Nephron (organoid): ENCODE results near the gene LMBR1.
"Not testable (repeated sequence)": the region's sequence is repeated elsewhere in the genome, so short reads cannot be mapped to it uniquely, and the experiment has no call there.

ENCODE experiments used
- H3K27ac Mint-ChIP-seq, 3 experiments: 2 replicates each; pipeline ENCODE4 v1.8.0; 2020; ENCODE audit warnings: mixed read lengths in 3 of 3, mild to moderate bottlenecking in 2 of 3, moderate library complexity in 1 of 3
- H3K27me3 Mint-ChIP-seq: 2 replicates; pipeline ENCODE4 v1.8.0; 2021; ENCODE audit warnings: low read depth, mild to moderate bottlenecking, moderate library complexity, mixed read lengths
- H3K36me3 Mint-ChIP-seq: 2 replicates; pipeline ENCODE4 v1.8.0; 2020; ENCODE audit warnings: low read depth, mixed read lengths
- H3K4me1 Mint-ChIP-seq: 2 replicates; pipeline ENCODE4 v1.8.0; 2020; ENCODE audit warnings: mixed read lengths
- H3K4me3 Mint-ChIP-seq, 3 experiments: 2 replicates each; pipeline ENCODE4 v1.8.0; 2020; ENCODE audit warnings: mild to moderate bottlenecking in 3 of 3, mixed read lengths in 3 of 3, moderate library complexity in 2 of 3
- H3K9me3 Mint-ChIP-seq: 2 replicates; pipeline ENCODE4 v1.8.0; 2020; ENCODE audit warnings: mixed read lengths
- CTCF ChIP-seq, 3 experiments: fragments of 200-600 bp; sonication (generic); IDR thresholded peaks; one replicate each; pipeline ENCODE4 v1.5.0; 2021; ENCODE audit warnings: antibody characterized with exemption in 3 of 3; ENCODE audit not compliant: unreplicated experiment in 3 of 3

LMBR1 gene

GRCh38 chr7:156892821-156893706 is at the start of gene LMBR1:
Gene LMBR1, minus strand, starts transcription at chr7:156893183. Its CDS starts 190 bp downstream, at chr7:156892993.
- peak; percentile 52 to 62 (median 58) for TF ChIP-seq CTCF (IDR thresholded peaks at IDR 0.05; ENCODE audit: unreplicated experiment in 3 of 3)
- Mint-ChIP-seq H3K9me3 (no peaks in the 10 kb centered on the region), H3K4me1 (peaks cover 32% of the 10 kb centered on the region), H3K36me3 (peaks cover 3% of the 10 kb centered on the region), H3K27ac (peak within 1 kb of the TSS; percentile 48 to 93 (median 90)), H3K4me3 (peak within 1 kb of the TSS; percentile 95 to 99 (median 96)), H3K27me3 (no peaks in the 10 kb centered on the region)

GRCh38 chr7:156942708-156943090 is 49.7 kb upstream of the LMBR1 start:
- H3K4me3 Mint-ChIP-seq: no peak overlapping the region
- peaks cover 25% of the 10 kb centered on the region for H3K27me3 Mint-ChIP-seq
- TF ChIP-seq CTCF (IDR thresholded peaks at IDR 0.05; ENCODE audit: unreplicated experiment in 3 of 3): no peak
- H3K36me3 Mint-ChIP-seq: peaks cover 7% of the 10 kb centered on the region
- H3K27ac Mint-ChIP-seq: no peak overlapping the region
- no peaks in the 10 kb centered on the region for H3K4me1 Mint-ChIP-seq
- peaks cover 9% of the 10 kb centered on the region for H3K9me3 Mint-ChIP-seq

- Mint-ChIP-seq H3K4me1 (no peaks in the 10 kb centered on the region), H3K9me3 (peaks cover 9% of the 10 kb centered on the region), H3K27me3 (peaks cover 25% of the 10 kb centered on the region), H3K36me3 (peaks cover 7% of the 10 kb centered on the region), H3K4me3 (peak overlapping the region in 2 of 3 experiments; percentile 3 to 32), H3K27ac (no peak overlapping the region)
- TF ChIP-seq CTCF (IDR thresholded peaks at IDR 0.05; ENCODE audit: unreplicated experiment in 3 of 3): no peak
Observed at GRCh38 chr7:156941393-156942182, 48.6 kb upstream of the LMBR1 start.

- Mint-ChIP-seq H3K4me1 (no peaks in the 10 kb centered on the region), H3K9me3 (peaks cover 9% of the 10 kb centered on the region), H3K27me3 (peaks cover 25% of the 10 kb centered on the region), H3K36me3 (peaks cover 7% of the 10 kb centered on the region), H3K4me3 (no peak overlapping the region), H3K27ac (no peak overlapping the region)
- no peak for TF ChIP-seq CTCF (IDR thresholded peaks at IDR 0.05; ENCODE audit: unreplicated experiment in 3 of 3)
Observed at GRCh38 chr7:156940421-156941122, 47.6 kb upstream of the LMBR1 start.

- H3K27me3 Mint-ChIP-seq, H3K36me3 Mint-ChIP-seq, H3K4me3 Mint-ChIP-seq, H3K27ac Mint-ChIP-seq, H3K9me3 Mint-ChIP-seq, H3K4me1 Mint-ChIP-seq: not testable (repeated sequence)
Observed at GRCh38 chr7:156936766-156937165, 43.8 kb upstream of the LMBR1 start.

GRCh38 chr7:156935250-156935649 is 42.3 kb upstream of the LMBR1 start:
- peaks cover 6% of the 10 kb centered on the region for H3K27me3 Mint-ChIP-seq
- H3K27ac Mint-ChIP-seq: no peak overlapping the region
- peaks cover 4% of the 10 kb centered on the region for H3K4me1 Mint-ChIP-seq
- H3K4me3 Mint-ChIP-seq: no peak overlapping the region
- no peaks in the 10 kb centered on the region for H3K9me3 Mint-ChIP-seq
- no peaks in the 10 kb centered on the region for H3K36me3 Mint-ChIP-seq
- TF ChIP-seq CTCF (IDR thresholded peaks at IDR 0.05; ENCODE audit: unreplicated experiment in 3 of 3): no peak
